Liver (tissue), 3 donors: ENCODE data around the gene HNRNPA3.

Source experiments
- ATF3 ChIP-seq: IDR thresholded peaks from 2 replicates; pipeline ENCODE4 v1.6.1; 2016; ENCODE audit warnings: antibody characterized with exemption
- EGR1 ChIP-seq, 2 donors: IDR thresholded peaks; 2 replicates each; pipeline ENCODE4 v1.6.1; 2016 to 2018; ENCODE audit warnings: antibody characterized with exemption in 2 of 2, low read depth in 2 of 2
- FOXA1 ChIP-seq: IDR thresholded peaks from 2 replicates; pipeline ENCODE4 v1.6.1; 2016; ENCODE audit warnings: antibody characterized with exemption
- GABPA ChIP-seq, 2 donors: IDR thresholded peaks in 1 of 2; conservative IDR thresholded peaks in 1 of 2; 2 replicates each; pipeline ENCODE4 v1.6.1; 2016; ENCODE audit warnings: antibody characterized with exemption in 2 of 2, mild to moderate bottlenecking in 1 of 2, moderate library complexity in 1 of 2
- HNF4G ChIP-seq: IDR thresholded peaks from 2 replicates; pipeline ENCODE4 v1.6.1; 2016; ENCODE audit warnings: antibody characterized with exemption
- JUND ChIP-seq, 2 donors: IDR thresholded peaks; 2 replicates each; pipeline ENCODE4 v1.6.1; 2016; ENCODE audit warnings: antibody characterized with exemption in 2 of 2
- MAX ChIP-seq: IDR thresholded peaks from 2 replicates; pipeline ENCODE4 v1.6.1; 2016; ENCODE audit warnings: antibody characterized with exemption
- RAD21 ChIP-seq, 2 donors: IDR thresholded peaks; 2 replicates each; pipeline ENCODE4 v1.6.1; 2016; ENCODE audit warnings: antibody characterized with exemption in 2 of 2, mild to moderate bottlenecking in 2 of 2
- RXRA ChIP-seq, 2 donors: IDR thresholded peaks; 2 replicates each; pipeline ENCODE4 v1.6.1; 2017 to 2018; ENCODE audit warnings: antibody characterized with exemption in 2 of 2, mild to moderate bottlenecking in 1 of 2
- SP1 ChIP-seq: IDR thresholded peaks from 2 replicates; pipeline ENCODE4 v1.6.1; 2018; ENCODE audit warnings: antibody characterized with exemption, mild to moderate bottlenecking
- TAF1 ChIP-seq: conservative IDR thresholded peaks from 2 replicates; pipeline ENCODE4 v1.6.1; 2016; ENCODE audit warnings: antibody characterized with exemption, mild to moderate bottlenecking
- YY1 ChIP-seq: IDR thresholded peaks from 2 replicates; pipeline ENCODE4 v1.6.1; 2016; ENCODE audit warnings: antibody characterized with exemption, mild to moderate bottlenecking
- TF ChIP-seq, protein P1 (sequence below): fragments of 150-350 bp; IDR thresholded peaks from 2 replicates; pipeline ENCODE4 v1.5.1; 2017; ENCODE audit warnings: improper control_type of control experiment, low read depth, low read length; ENCODE audit not compliant: missing input control
- TF ChIP-seq, protein P2 (sequence below): IDR thresholded peaks from 2 replicates; pipeline ENCODE4 v1.6.1; 2016; ENCODE audit warnings: antibody characterized with exemption
- donor health status: healthy.
- donor health status: healthy.

GRCh38 chr2:177252808-177253531 lies 40.4 kb downstream of the HNRNPA3 start:
- TF ChIP-seq EGR1 (IDR thresholded peaks at IDR 0.05; ENCODE audit: low read depth in 2 of 2) (no peak), YY1 (no peak), ATF3 (no peak), GABPA (IDR thresholded peaks at IDR 0.05 in 1 of 2, conservative IDR thresholded peaks at IDR 0.05 in 1 of 2) (no peak), JUND (IDR thresholded peaks at IDR 0.05) (no peak), MAX (no peak), FOXA1 (no peak), RAD21 (IDR thresholded peaks at IDR 0.05) (no peak), RXRA (IDR thresholded peaks at IDR 0.05) (no peak), HNF4G (no peak), SP1 (no peak), TAF1 (no peak)
- TF ChIP-seq, protein P1, sequence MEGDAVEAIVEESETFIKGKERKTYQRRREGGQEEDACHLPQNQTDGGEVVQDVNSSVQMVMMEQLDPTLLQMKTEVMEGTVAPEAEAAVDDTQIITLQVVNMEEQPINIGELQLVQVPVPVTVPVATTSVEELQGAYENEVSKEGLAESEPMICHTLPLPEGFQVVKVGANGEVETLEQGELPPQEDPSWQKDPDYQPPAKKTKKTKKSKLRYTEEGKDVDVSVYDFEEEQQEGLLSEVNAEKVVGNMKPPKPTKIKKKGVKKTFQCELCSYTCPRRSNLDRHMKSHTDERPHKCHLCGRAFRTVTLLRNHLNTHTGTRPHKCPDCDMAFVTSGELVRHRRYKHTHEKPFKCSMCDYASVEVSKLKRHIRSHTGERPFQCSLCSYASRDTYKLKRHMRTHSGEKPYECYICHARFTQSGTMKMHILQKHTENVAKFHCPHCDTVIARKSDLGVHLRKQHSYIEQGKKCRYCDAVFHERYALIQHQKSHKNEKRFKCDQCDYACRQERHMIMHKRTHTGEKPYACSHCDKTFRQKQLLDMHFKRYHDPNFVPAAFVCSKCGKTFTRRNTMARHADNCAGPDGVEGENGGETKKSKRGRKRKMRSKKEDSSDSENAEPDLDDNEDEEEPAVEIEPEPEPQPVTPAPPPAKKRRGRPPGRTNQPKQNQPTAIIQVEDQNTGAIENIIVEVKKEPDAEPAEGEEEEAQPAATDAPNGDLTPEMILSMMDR: no peak
- TF ChIP-seq, protein P2, sequence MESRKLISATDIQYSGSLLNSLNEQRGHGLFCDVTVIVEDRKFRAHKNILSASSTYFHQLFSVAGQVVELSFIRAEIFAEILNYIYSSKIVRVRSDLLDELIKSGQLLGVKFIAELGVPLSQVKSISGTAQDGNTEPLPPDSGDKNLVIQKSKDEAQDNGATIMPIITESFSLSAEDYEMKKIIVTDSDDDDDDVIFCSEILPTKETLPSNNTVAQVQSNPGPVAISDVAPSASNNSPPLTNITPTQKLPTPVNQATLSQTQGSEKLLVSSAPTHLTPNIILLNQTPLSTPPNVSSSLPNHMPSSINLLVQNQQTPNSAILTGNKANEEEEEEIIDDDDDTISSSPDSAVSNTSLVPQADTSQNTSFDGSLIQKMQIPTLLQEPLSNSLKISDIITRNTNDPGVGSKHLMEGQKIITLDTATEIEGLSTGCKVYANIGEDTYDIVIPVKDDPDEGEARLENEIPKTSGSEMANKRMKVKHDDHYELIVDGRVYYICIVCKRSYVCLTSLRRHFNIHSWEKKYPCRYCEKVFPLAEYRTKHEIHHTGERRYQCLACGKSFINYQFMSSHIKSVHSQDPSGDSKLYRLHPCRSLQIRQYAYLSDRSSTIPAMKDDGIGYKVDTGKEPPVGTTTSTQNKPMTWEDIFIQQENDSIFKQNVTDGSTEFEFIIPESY: no peak
